Trophoblast cell (in vitro differentiated cells and primary cell): ENCODE measurements around the gene MAT2B.

Experiments
- DNase-seq, 2 donors: peaks; one replicate each; pipeline ENCODE4 v3.0.0-alpha.2; 2016
- H2AFZ ChIP-seq: 2 replicates; pipeline ENCODE4 v1.6.1; 2013; ENCODE audit warnings: low read length, moderate library complexity, mild to moderate bottlenecking; ENCODE audit not compliant: insufficient read depth, poor library complexity
- H2AK5ac ChIP-seq: 2 replicates; pipeline ENCODE4 v1.6.1; 2013; ENCODE audit warnings: mild to moderate bottlenecking, low read length
- H2BK120ac ChIP-seq: 2 replicates; pipeline ENCODE4 v1.6.1; 2013; ENCODE audit warnings: low read length, mild to moderate bottlenecking, moderate library complexity; ENCODE audit not compliant: insufficient read depth, poor library complexity
- H2BK12ac ChIP-seq: 2 replicates; pipeline ENCODE4 v1.6.1; 2013; ENCODE audit warnings: mild to moderate bottlenecking, low read length, moderate library complexity
- H2BK5ac ChIP-seq: 2 replicates; pipeline ENCODE4 v1.6.1; 2013; ENCODE audit warnings: low read length, low read depth, moderate library complexity, mild to moderate bottlenecking; ENCODE audit not compliant: poor library complexity
- H3K14ac ChIP-seq: 2 replicates; pipeline ENCODE4 v1.6.1; 2013; ENCODE audit warnings: mild to moderate bottlenecking, low read length
- H3K18ac ChIP-seq: 2 replicates; pipeline ENCODE4 v1.6.1; 2013; ENCODE audit warnings: mild to moderate bottlenecking, low read length
- H3K23ac ChIP-seq: 2 replicates; pipeline ENCODE4 v1.6.1; 2013; ENCODE audit warnings: low read length
- H3K27ac ChIP-seq: 2 replicates; pipeline ENCODE4 v1.5.1; 2013; ENCODE audit warnings: low read depth, mild to moderate bottlenecking, inconsistent platforms, low read length, moderate library complexity
- H3K27me3 ChIP-seq: 2 replicates; pipeline ENCODE4 v1.6.1; 2013; ENCODE audit warnings: inconsistent platforms, mild to moderate bottlenecking, low read length, moderate library complexity; ENCODE audit not compliant: insufficient read depth
- H3K36me3 ChIP-seq, 2 experiments: 1 replicate in 1 of 2; 2 replicates in 1 of 2; pipeline ENCODE4 v1.6.1; 2013; ENCODE audit warnings: low read length in 2 of 2, mild to moderate bottlenecking in 2 of 2, moderate library complexity in 1 of 2; ENCODE audit not compliant: insufficient read depth in 2 of 2, control insufficient read depth in 1 of 2
- H3K4ac ChIP-seq: 2 replicates; pipeline ENCODE4 v1.6.1; 2013; ENCODE audit warnings: low read depth, mild to moderate bottlenecking, low read length, moderate library complexity
- H3K4me1 ChIP-seq, 2 experiments: 1 replicate in 1 of 2; 2 replicates in 1 of 2; pipeline ENCODE4 v1.6.1; 2013; ENCODE audit warnings: low read length in 2 of 2, mild to moderate bottlenecking in 2 of 2, moderate library complexity in 1 of 2; ENCODE audit not compliant: insufficient read depth in 2 of 2, control insufficient read depth in 1 of 2
- H3K4me2 ChIP-seq: 2 replicates; pipeline ENCODE4 v1.6.1; 2013; ENCODE audit warnings: inconsistent platforms, mild to moderate bottlenecking, low read length, moderate library complexity
- H3K4me3 ChIP-seq: 2 replicates; pipeline ENCODE4 v1.5.1; 2013; ENCODE audit warnings: mild to moderate bottlenecking, low read depth, low read length, inconsistent platforms
- H3K79me1 ChIP-seq: one replicate; pipeline ENCODE4 v1.6.1; 2013; ENCODE audit warnings: low read length
- H3K79me2 ChIP-seq: 2 replicates; pipeline ENCODE4 v1.6.1; 2013; ENCODE audit warnings: low read length, mild to moderate bottlenecking; ENCODE audit not compliant: control insufficient read depth, insufficient read depth, poor library complexity
- H3K9ac ChIP-seq: 2 replicates; pipeline ENCODE4 v1.6.1; 2013; ENCODE audit warnings: mild to moderate bottlenecking, low read length
- H3K9me3 ChIP-seq: 2 replicates; pipeline ENCODE4 v1.6.1; 2013; ENCODE audit warnings: low read depth, mild to moderate bottlenecking, control low read depth, inconsistent platforms, low read length; ENCODE audit not compliant: insufficient read depth
- H4K12ac ChIP-seq: 2 replicates; pipeline ENCODE4 v1.6.1; 2013; ENCODE audit warnings: low read depth, mild to moderate bottlenecking, low read length, moderate library complexity
- H4K8ac ChIP-seq: 2 replicates; pipeline ENCODE4 v1.6.1; 2013; ENCODE audit warnings: low read depth, mild to moderate bottlenecking, low read length, moderate library complexity
- H4K91ac ChIP-seq: one replicate; pipeline ENCODE4 v1.6.1; 2013; ENCODE audit warnings: low read depth, mild to moderate bottlenecking, low read length, moderate library complexity
- WGBS: extraction: QIAGEN DNeasy Blood & Tissue Kit; methylation state at CpG from one replicate; pipeline ENCODE4 v1.1.7; 2013; ENCODE audit warnings: missing lambda C conversion rate; ENCODE audit not compliant: insufficient read length, insufficient coverage; ENCODE audit errors: extremely low coverage; 5-methylcytosine and 5-hydroxymethylcytosine counted together

The MAT2B gene

GRCh38 chr5:163504079-163504931 lies 1.1 kb upstream of the MAT2B start:
- Histone ChIP-seq H2AFZ (no peak overlapping the region), H3K23ac (no peak overlapping the region), H3K36me3 (peaks cover 0 to 1% of the 10 kb centered on the region in 2 experiments), H3K4me2 (peak overlapping the region; percentile 75), H4K8ac (peak overlapping the region; percentile 63), H3K18ac (no peak overlapping the region), H3K4me1 (peaks cover 0 to 3% of the 10 kb centered on the region in 2 experiments), H3K79me1 (peaks cover 7% of the 10 kb centered on the region), H3K9me3 (no peaks in the 10 kb centered on the region), H3K79me2 (peaks cover 7% of the 10 kb centered on the region), H2AK5ac (no peak overlapping the region), H4K12ac (peak overlapping the region; percentile 39), H3K9ac (no peak overlapping the region), H3K27ac (peak overlapping the region; percentile 43), H3K4ac (no peak overlapping the region), H3K4me3 (no peak overlapping the region), H3K27me3 (no peaks in the 10 kb centered on the region), H2BK5ac (no peak overlapping the region), H3K14ac (no peak overlapping the region), H2BK120ac (no peak overlapping the region), H2BK12ac (no peak overlapping the region), H4K91ac (no peak overlapping the region)
- no CpG with 5 or more reads among the region's 27 CpGs for WGBS
- peak in 1 of 2 donors; percentile 21 for DNase-seq

- no peaks in the 10 kb centered on the region for H3K27me3 ChIP-seq
- no peak overlapping the region for H2BK12ac ChIP-seq
- H2AFZ ChIP-seq = no peak overlapping the region
- H3K4me2 ChIP-seq = peak overlapping the region; percentile 75
- H3K4me1 ChIP-seq = peaks cover 0 to 3% of the 10 kb centered on the region in 2 experiments
- no peak overlapping the region for H3K23ac ChIP-seq
- no peak overlapping the region for H3K18ac ChIP-seq
- H2BK5ac ChIP-seq = peak overlapping the region; percentile 53
- H3K9me3 ChIP-seq = no peaks in the 10 kb centered on the region
- H2BK120ac ChIP-seq = peak overlapping the region; percentile 72
- peak overlapping the region; percentile 33 for H3K27ac ChIP-seq
- no peak overlapping the region for H2AK5ac ChIP-seq
- no CpG with 5 or more reads among the region's 7 CpGs for WGBS
- DNase-seq = no peak
- peak overlapping the region; percentile 47 for H4K12ac ChIP-seq
- no peak overlapping the region for H3K4ac ChIP-seq
- no peak overlapping the region for H3K4me3 ChIP-seq
- H3K14ac ChIP-seq = no peak overlapping the region
- H3K79me2 ChIP-seq = peaks cover 7% of the 10 kb centered on the region
- no peak overlapping the region for H4K91ac ChIP-seq
- peak overlapping the region; percentile 76 for H4K8ac ChIP-seq
- peaks cover 0 to 1% of the 10 kb centered on the region in 2 experiments for H3K36me3 ChIP-seq
- H3K9ac ChIP-seq = no peak overlapping the region
- H3K79me1 ChIP-seq = peaks cover 7% of the 10 kb centered on the region
These were observed 411 bp upstream of the MAT2B start for GRCh38 chr5:163505049-163505367.

- H4K8ac ChIP-seq = no peak overlapping the region
- no peaks in the 10 kb centered on the region for H3K27me3 ChIP-seq
- peak overlapping the region; percentile 88 for H3K4me3 ChIP-seq
- no peak overlapping the region for H3K23ac ChIP-seq
- peaks cover 7% of the 10 kb centered on the region for H3K79me2 ChIP-seq
- H4K91ac ChIP-seq = no peak overlapping the region
- no peak overlapping the region for H2AFZ ChIP-seq
- WGBS = no CpG with 5 or more reads among the region's 9 CpGs
- H3K9me3 ChIP-seq = no peaks in the 10 kb centered on the region
- H3K27ac ChIP-seq = peak overlapping the region; percentile 95
- peak overlapping the region; percentile 96 for H3K4ac ChIP-seq
- no peak overlapping the region for H4K12ac ChIP-seq
- peaks cover 0 to 1% of the 10 kb centered on the region in 2 experiments for H3K36me3 ChIP-seq
- no peak overlapping the region for H2BK5ac ChIP-seq
- H2BK12ac ChIP-seq = no peak overlapping the region
- peaks cover 7% of the 10 kb centered on the region for H3K79me1 ChIP-seq
- H2AK5ac ChIP-seq = no peak overlapping the region
- peaks cover 0 to 3% of the 10 kb centered on the region in 2 experiments for H3K4me1 ChIP-seq
- H2BK120ac ChIP-seq = no peak overlapping the region
- peak overlapping the region; percentile 24 for H3K9ac ChIP-seq
- H3K18ac ChIP-seq = no peak overlapping the region
- H3K14ac ChIP-seq = peak overlapping the region; percentile 77
- H3K4me2 ChIP-seq = peak overlapping the region; percentile 70
- peak; percentile 13 to 45 for DNase-seq
These were observed 657 bp downstream of the MAT2B start for GRCh38 chr5:163506095-163506457.

DNA sequence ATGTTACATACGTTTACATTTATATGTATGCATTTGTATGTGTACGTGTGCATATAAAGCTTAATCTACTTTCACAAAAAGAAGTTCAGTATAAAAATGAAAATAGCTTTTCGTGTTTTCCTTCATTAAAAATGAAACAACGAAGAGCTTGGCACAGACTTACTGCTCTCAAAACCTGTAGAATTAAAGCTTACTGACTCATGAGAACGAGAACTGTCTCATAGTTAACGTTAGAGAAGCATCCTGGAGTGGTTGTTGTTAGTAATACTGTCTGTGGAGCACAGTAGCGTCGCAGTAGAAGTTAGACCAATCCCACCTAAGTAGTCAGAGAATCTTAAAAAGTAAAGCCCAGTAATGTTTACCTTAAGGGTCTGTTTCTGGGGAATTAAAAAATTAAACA lies 1.3 kb downstream of the MAT2B start:
- no peak overlapping the region for H4K91ac ChIP-seq

More for the DNA sequence above, 1.3 kb downstream of the MAT2B start:
- H2BK5ac ChIP-seq = no peak overlapping the region
- no peak overlapping the region for H2BK120ac ChIP-seq
- H2AK5ac ChIP-seq = no peak overlapping the region
- H2AFZ ChIP-seq = no peak overlapping the region
- no peak overlapping the region for H3K4me3 ChIP-seq
- peaks cover 7% of the 10 kb centered on the region for H3K79me2 ChIP-seq
- H3K23ac ChIP-seq = no peak overlapping the region
- H3K9me3 ChIP-seq = no peaks in the 10 kb centered on the region
- peaks cover 7% of the 10 kb centered on the region for H3K79me1 ChIP-seq
- no peak overlapping the region for H4K8ac ChIP-seq
- peak in 1 of 2 donors; percentile 15 for DNase-seq
- peaks cover 0 to 3% of the 10 kb centered on the region in 2 experiments for H3K4me1 ChIP-seq
- no peak overlapping the region for H3K27ac ChIP-seq
- WGBS = no CpG with 5 or more reads among the region's 8 CpGs
- no peak overlapping the region for H3K9ac ChIP-seq
- peak overlapping the region; percentile 70 for H3K4me2 ChIP-seq
- peak overlapping the region; percentile 86 for H3K4ac ChIP-seq
- H2BK12ac ChIP-seq = no peak overlapping the region
- no peak overlapping the region for H3K18ac ChIP-seq
- no peaks in the 10 kb centered on the region for H3K27me3 ChIP-seq
- peaks cover 1 to 5% of the 10 kb centered on the region in 2 experiments for H3K36me3 ChIP-seq
- no peak overlapping the region for H3K14ac ChIP-seq
- H4K12ac ChIP-seq = no peak overlapping the region
